B cell (primary cell): ENCODE data around the gene WASF2. TPM values are rescaled to one million over a fixed set of nuclear protein-coding genes. Genes with fewer than 3 reads are reported as not detected.

ENCODE experiments used
- ATAC-seq: fragments of 200-7000 bp; cut with Tn5 transposase; one replicate; pipeline ENCODE4 v1.10.0; 2021; ENCODE audit warnings: low read depth, mild to moderate bottlenecking, moderate number of reproducible peaks, moderate library complexity
- CTCF ChIA-PET: fragments of 350-600 bp; sonication (Branson Sonifier 250); formaldehyde crosslinking; loops from one replicate; lab custom pipeline; 2021; ENCODE audit warnings: antibody characterized with exemption, inconsistent platforms; lab: Charles Lee
- POLR2A ChIA-PET: fragments of 350-600 bp; sonication (Branson Sonifier 250); formaldehyde crosslinking; loops from one replicate; lab custom pipeline; 2021; ENCODE audit warnings: antibody characterized with exemption; lab: Charles Lee
- DNase-seq: peaks from one replicate; pipeline ENCODE4 v3.0.0; 2013
- H2AFZ ChIP-seq: 2 replicates; pipeline ENCODE4 v1.6.1; 2012; ENCODE audit warnings: mild to moderate bottlenecking, low read depth, low read length; ENCODE audit not compliant: insufficient read depth, poor library complexity, severe bottlenecking
- H3K27ac ChIP-seq, 2 donors: 1 replicate in 1 of 2; 2 replicates in 1 of 2; pipeline ENCODE4 v1.5.1; 2012 to 2013; ENCODE audit warnings: low read length in 2 of 2, mild to moderate bottlenecking in 2 of 2, moderate library complexity in 1 of 2
- H3K27me3 ChIP-seq, 4 experiments: fragments of 200-600 bp in 1 of 4; sonication (generic) in 1 of 4; replicated peaks in 1 of 4; 1 replicate in 2 of 4; 2 replicates in 2 of 4; pipeline versions ENCODE4 v1.6.1 to v1.7.0; 2013 to 2016; ENCODE audit warnings: low read length in 3 of 4, mild to moderate bottlenecking in 2 of 4, mixed read lengths in 1 of 4, moderate library complexity in 1 of 4; ENCODE audit not compliant: insufficient read depth in 4 of 4, control insufficient read depth in 3 of 4; ENCODE audit errors: control extremely low read depth in 1 of 4
- H3K36me3 ChIP-seq, 2 experiments: replicated peaks in 1 of 2; 1 replicate in 1 of 2; 2 replicates in 1 of 2; pipeline versions ENCODE4 v1.6.1 to v1.7.1; 2013; ENCODE audit warnings: low read length in 1 of 2; ENCODE audit not compliant: insufficient read depth in 2 of 2, control insufficient read depth in 1 of 2; ENCODE audit errors: control extremely low read depth in 1 of 2, extremely low read depth in 1 of 2
- H3K4me1 ChIP-seq, 2 donors: fragments of 200-600 bp in 1 of 2; sonication (generic) in 1 of 2; 1 replicate in 1 of 2; 2 replicates in 1 of 2; pipeline versions ENCODE4 v1.5.1 to v1.6.1; 2013 to 2017; ENCODE audit warnings: low read length in 2 of 2; ENCODE audit not compliant: control insufficient read depth in 2 of 2, insufficient read depth in 2 of 2
- H3K4me2 ChIP-seq: replicated peaks from 2 replicates; pipeline ENCODE3; 2012; ENCODE audit warnings: mild to moderate bottlenecking, low read depth, low read length; ENCODE audit not compliant: poor library complexity, severe bottlenecking
- H3K4me3 ChIP-seq, 5 experiments: fragments of 200-600 bp in 1 of 5; sonication (generic) in 1 of 5; 1 replicate in 3 of 5; 2 replicates in 2 of 5; pipeline versions ENCODE4 v1.5.1 to v1.7.0; 2011 to 2016; ENCODE audit warnings: low read length in 4 of 5, mild to moderate bottlenecking in 4 of 5, low read depth in 2 of 5, control low read depth in 1 of 5, moderate library complexity in 1 of 5; ENCODE audit not compliant: insufficient read depth in 1 of 5; ENCODE audit errors: control extremely low read depth in 1 of 5, extremely low read depth in 1 of 5
- H3K79me2 ChIP-seq: fragments of 200-600 bp; sonication (generic); one replicate; pipeline ENCODE4 v1.6.0; 2016; ENCODE audit warnings: low read length; ENCODE audit not compliant: control insufficient read depth, insufficient read depth
- H3K9ac ChIP-seq: fragments of 200-600 bp; sonication (generic); 2 replicates; pipeline ENCODE4 v1.6.1; 2017; ENCODE audit warnings: mild to moderate bottlenecking, low read length, moderate library complexity
- H3K9me3 ChIP-seq, 3 donors: one replicate each; pipeline versions ENCODE4 v1.6.1 to v1.7.1; 2013; ENCODE audit warnings: low read length in 2 of 3; ENCODE audit not compliant: control insufficient read depth in 2 of 3, insufficient read depth in 1 of 3; ENCODE audit errors: control extremely low read depth in 1 of 3
- H4K20me1 ChIP-seq: 2 replicates; pipeline ENCODE4 v1.6.0; 2012; ENCODE audit warnings: mild to moderate bottlenecking, low read length; ENCODE audit not compliant: insufficient read depth, control insufficient read depth, poor library complexity, severe bottlenecking
- H3K27ac Mint-ChIP-seq: one replicate; pipeline ENCODE4 v1.8.0; 2021; ENCODE audit warnings: mixed read lengths
- H3K27me3 Mint-ChIP-seq: one replicate; pipeline ENCODE4 v1.8.0; 2021; ENCODE audit warnings: mixed read lengths
- H3K4me1 Mint-ChIP-seq: one replicate; pipeline ENCODE4 v1.8.0; 2021; ENCODE audit warnings: mixed read lengths
- H3K4me3 Mint-ChIP-seq: one replicate; pipeline ENCODE4 v1.8.0; 2021; ENCODE audit warnings: mixed read lengths
- H3K9me3 Mint-ChIP-seq: one replicate; pipeline ENCODE4 v1.8.0; 2022; ENCODE audit warnings: mixed read lengths; ENCODE audit not compliant: insufficient read depth
- EZH2 ChIP-seq: IDR thresholded peaks from 2 replicates; pipeline ENCODE4 v1.6.1; 2012; ENCODE audit warnings: borderline replicate concordance, low read depth, mild to moderate bottlenecking, moderate library complexity, low read length; ENCODE audit not compliant: insufficient read depth, poor library complexity, severe bottlenecking
- WGBS: methylation state at CpG from one replicate; pipeline ENCODE4 v1.1.5; 2013; ENCODE audit warnings: missing lambda C conversion rate; ENCODE audit not compliant: insufficient coverage; 5-methylcytosine and 5-hydroxymethylcytosine counted together
- intact Hi-C: fragments of 100-400 bp; cut with micrococcal nuclease; formaldehyde crosslinking; loops from one replicate; pipeline ENCODE4 v1.10.0; 2022
- polyA plus RNA-seq: library from polyadenylated mRNA; depleted of rRNA; stranded (reverse); fragments of >200 nt; gene quantifications from 2 replicates; pipeline ENCODE4 v1.2.3, GENCODE V29; 2012
- total RNA-seq, 2 donors: library from RNA; stranded (reverse); fragments of 120-200 nt in 1 of 2; gene quantifications; 1 replicate in 1 of 2; 2 replicates in 1 of 2; pipeline versions ENCODE4 v1.2.3 to v1.2.4, GENCODE V29; 2013 to 2022
- TF ChIP-seq, protein P1 (sequence below): fragments of 200-600 bp; IDR thresholded peaks from one replicate; pipeline ENCODE4 v1.8.0; 2022; ENCODE audit warnings: antibody characterized with exemption, mild to moderate bottlenecking

Gene WASF2
- total and polyA plus RNA-seq, 2 donors (not counting 1 experiment from before 2014, with no cell fraction given): 67.4 to 169 TPM

GRCh38 chr1:27364696-27365371, 125.1 kb downstream of the WASF2 start:
- ATAC-seq: no peak
- H3K4me2 ChIP-seq: peak overlapping the region; percentile 99
- ChIA-PET CTCF (interaction anchor here (1.1 to 8.5 kb wide), 14 partner anchors 7 to 305 kb away, joined by 3 to 74 read pairs (median 8); partner anchors contain the start of genes GPR3 and SYTL1), POLR2A (interaction anchor here (0.6 to 4.7 kb wide), 8 partner anchors 8 to 203 kb away, joined by 3 to 14 read pairs (median 4); partner anchors contain the start of genes CD164L2 and SYTL1)
- peak overlapping the region in 3 of 5 experiments; percentile 59 to 74 (median 68) for H3K4me3 ChIP-seq
- TF ChIP-seq, protein P1, sequence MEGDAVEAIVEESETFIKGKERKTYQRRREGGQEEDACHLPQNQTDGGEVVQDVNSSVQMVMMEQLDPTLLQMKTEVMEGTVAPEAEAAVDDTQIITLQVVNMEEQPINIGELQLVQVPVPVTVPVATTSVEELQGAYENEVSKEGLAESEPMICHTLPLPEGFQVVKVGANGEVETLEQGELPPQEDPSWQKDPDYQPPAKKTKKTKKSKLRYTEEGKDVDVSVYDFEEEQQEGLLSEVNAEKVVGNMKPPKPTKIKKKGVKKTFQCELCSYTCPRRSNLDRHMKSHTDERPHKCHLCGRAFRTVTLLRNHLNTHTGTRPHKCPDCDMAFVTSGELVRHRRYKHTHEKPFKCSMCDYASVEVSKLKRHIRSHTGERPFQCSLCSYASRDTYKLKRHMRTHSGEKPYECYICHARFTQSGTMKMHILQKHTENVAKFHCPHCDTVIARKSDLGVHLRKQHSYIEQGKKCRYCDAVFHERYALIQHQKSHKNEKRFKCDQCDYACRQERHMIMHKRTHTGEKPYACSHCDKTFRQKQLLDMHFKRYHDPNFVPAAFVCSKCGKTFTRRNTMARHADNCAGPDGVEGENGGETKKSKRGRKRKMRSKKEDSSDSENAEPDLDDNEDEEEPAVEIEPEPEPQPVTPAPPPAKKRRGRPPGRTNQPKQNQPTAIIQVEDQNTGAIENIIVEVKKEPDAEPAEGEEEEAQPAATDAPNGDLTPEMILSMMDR: no peak
- no peak for TF ChIP-seq EZH2
- H3K9me3 ChIP-seq: no peaks in the 10 kb centered on the region
- H3K9ac ChIP-seq: no peak overlapping the region
- H3K4me1 ChIP-seq: peaks cover 29 to 46% of the 10 kb centered on the region in 2 donors
- peaks cover 54% of the 10 kb centered on the region for H3K4me1 Mint-ChIP-seq
- H2AFZ ChIP-seq: peak overlapping the region; percentile 17
- no peaks in the 10 kb centered on the region for H3K79me2 ChIP-seq
- peak overlapping the region; percentile 93 for H3K4me3 Mint-ChIP-seq
- intact Hi-C loops: loop anchor here (1.0 to 5.0 kb wide), 3 partner anchors 8 to 43 kb away; partner anchors contain the start of gene TMEM222
- H3K36me3 ChIP-seq: no peaks in the 10 kb centered on the region
- no peak for DNase-seq
- no peaks in the 10 kb centered on the region for H4K20me1 ChIP-seq
- H3K27me3 Mint-ChIP-seq: no peaks in the 10 kb centered on the region
- H3K27ac ChIP-seq: no peak overlapping the region
- H3K27ac Mint-ChIP-seq: peak overlapping the region; percentile 82
- 78% methylated on average over 10 of the region's 11 CpGs for WGBS
- no peaks in the 10 kb centered on the region for H3K9me3 Mint-ChIP-seq
- H3K27me3 ChIP-seq: no peaks in the 10 kb centered on the region
